Amygdala (tissue), 56 donors: ENCODE measurements around the gene UGT1A7.

ENCODE experiments used
- DNase-seq, 56 donors: peaks; one replicate each; lab custom pipeline; 2025; lab: John Stamatoyannopoulos, UW

UGT1A7 gene

GRCh38 chr2:233758141-233758540, 76.4 kb downstream of the UGT1A7 start:
- no peak for DNase-seq

- DNase-seq, result no peak
Observed at GRCh38 chr2:233758849-233759248, 77.1 kb downstream of the UGT1A7 start.

DNA sequence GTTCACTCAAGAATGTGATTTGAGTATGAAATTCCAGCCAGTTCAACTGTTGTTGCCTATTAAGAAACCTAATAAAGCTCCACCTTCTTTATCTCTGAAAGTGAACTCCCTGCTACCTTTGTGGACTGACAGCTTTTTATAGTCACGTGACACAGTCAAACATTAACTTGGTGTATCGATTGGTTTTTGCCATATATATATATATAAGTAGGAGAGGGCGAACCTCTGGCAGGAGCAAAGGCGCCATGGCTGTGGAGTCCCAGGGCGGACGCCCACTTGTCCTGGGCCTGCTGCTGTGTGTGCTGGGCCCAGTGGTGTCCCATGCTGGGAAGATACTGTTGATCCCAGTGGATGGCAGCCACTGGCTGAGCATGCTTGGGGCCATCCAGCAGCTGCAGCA, 78.3 kb downstream of the UGT1A7 start, which contains the start of gene UGT1A1:
TSS of gene UGT1A1 (plus strand) at position 228 of the 400 bp plus-strand sequence. CDS start at position 246, 18 bp downstream.
- DNase-seq, result no peak

DNA sequence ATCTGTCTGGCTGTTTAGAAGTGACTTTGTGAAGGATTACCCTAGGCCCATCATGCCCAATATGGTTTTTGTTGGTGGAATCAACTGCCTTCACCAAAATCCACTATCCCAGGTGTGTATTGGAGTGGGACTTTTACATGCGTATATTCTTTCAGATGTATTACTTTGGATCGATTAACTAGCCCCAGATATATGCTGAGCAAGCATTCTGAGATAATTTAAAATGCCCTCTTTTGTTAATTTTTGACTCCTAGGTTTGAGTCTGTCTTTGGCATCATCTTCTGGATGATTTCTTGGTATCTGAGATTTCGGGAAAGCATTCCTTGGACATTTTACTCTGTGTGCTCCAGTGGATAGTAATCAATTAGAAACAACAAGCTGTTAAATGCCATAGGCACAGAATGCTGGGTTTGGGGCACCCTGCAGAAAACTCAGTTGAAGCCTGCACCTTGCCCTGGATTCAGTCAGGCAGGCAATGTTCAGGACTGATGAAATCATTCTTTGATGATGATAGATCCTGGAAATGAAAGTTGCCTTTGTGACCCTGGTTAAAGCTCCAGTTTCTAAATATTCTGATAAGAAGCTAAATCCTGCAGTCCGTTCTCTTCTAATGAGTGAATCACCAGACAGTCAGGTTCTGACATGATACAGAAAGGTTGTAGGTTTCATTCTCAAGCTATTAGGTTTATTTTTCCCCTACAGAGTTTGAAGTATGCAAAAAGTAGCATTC, 79.5 kb downstream of the UGT1A7 start:
- no peak for DNase-seq

- no peak for DNase-seq
Observed at GRCh38 chr2:233764264-233764663, 82.6 kb downstream of the UGT1A7 start.

GRCh38 chr2:233764761-233765160, 83.1 kb downstream of the UGT1A7 start:
- DNase-seq, result no peak

GRCh38 chr2:233766416-233766815, 84.7 kb downstream of the UGT1A7 start:
- no peak for DNase-seq

DNA sequence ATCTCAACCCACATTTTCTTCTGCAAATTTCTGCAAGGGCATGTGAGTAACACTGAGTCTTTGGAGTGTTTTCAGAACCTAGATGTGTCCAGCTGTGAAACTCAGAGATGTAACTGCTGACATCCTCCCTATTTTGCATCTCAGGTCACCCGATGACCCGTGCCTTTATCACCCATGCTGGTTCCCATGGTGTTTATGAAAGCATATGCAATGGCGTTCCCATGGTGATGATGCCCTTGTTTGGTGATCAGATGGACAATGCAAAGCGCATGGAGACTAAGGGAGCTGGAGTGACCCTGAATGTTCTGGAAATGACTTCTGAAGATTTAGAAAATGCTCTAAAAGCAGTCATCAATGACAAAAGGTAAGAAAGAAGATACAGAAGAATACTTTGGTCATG, 86.4 kb downstream of the UGT1A7 start:
- no peak for DNase-seq

- DNase-seq, result no peak
Observed at GRCh38 chr2:233769260-233769659, 87.6 kb downstream of the UGT1A7 start.

GRCh38 chr2:233772153-233772552, 90.5 kb downstream of the UGT1A7 start:
- no peak for DNase-seq

DNA sequence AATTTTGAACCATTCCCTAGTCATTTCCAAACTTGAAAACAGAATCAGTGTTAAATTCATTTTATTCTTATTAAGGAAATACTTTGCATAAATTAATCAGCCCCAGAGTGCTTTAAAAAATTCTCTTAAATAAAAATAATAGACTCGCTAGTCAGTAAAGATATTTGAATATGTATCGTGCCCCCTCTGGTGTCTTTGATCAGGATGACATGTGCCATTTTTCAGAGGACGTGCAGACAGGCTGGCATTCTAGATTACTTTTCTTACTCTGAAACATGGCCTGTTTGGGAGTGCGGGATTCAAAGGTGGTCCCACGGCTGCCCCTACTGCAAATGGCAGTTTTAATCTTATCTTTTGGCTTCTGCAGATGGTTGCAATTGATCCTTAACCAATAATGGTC, 90.9 kb downstream of the UGT1A7 start:
- DNase-seq, result no peak

GRCh38 chr2:233773854-233774253, 92.2 kb downstream of the UGT1A7 start:
- no peak for DNase-seq

GRCh38 chr2:233775414-233775813, 93.7 kb downstream of the UGT1A7 start:
- DNase-seq, result no peak

DNA sequence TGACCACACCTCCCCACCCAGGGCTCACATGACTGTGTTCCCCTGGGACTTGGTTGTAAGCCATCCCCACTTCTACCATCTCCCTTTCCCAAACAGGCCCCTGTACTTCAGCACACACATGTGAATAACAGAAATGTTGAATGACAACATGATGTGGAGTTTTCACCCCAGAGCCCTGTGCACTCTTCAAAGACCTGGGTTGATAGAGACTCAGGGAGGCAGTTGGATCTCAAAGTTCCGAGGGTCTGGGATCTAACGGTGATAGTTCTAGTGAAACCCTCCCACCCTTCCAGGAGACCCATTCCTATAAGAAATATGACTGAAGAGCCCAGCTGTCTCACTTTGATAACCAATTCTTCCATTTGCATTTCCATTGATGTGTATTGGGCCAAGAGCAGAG, 96.3 kb downstream of the UGT1A7 start, which contains the start of gene MROH2A:
TSS of gene MROH2A (plus strand) at position 301 of the 400 bp plus-strand sequence. CDS start 1,029 bp downstream, outside the sequence.
- no peak for DNase-seq

DNA sequence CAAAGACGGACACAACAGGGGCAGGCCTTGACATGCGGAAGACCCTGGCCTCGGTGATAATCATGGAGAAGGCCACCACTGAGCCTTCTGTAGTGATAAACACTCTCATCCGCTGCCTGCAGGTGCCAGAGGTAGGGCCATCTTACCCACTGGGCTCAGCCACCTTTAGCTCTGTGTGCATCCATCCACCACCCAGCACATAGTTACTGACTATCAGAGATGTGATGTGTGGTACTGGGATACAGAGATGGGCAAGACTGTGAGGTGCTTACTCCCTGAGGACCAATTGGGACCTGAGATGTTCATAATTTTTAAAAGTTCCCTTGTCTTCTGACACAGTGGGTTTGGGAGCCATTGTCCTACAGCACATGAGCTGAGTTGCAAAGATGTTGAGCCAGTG, 98.0 kb downstream of the UGT1A7 start:
- DNase-seq, result no peak

GRCh38 chr2:233780771-233781170, 99.1 kb downstream of the UGT1A7 start:
- no peak for DNase-seq

- no peak for DNase-seq
Observed at GRCh38 chr2:233789554-233789953, 107.9 kb downstream of the UGT1A7 start.

DNA sequence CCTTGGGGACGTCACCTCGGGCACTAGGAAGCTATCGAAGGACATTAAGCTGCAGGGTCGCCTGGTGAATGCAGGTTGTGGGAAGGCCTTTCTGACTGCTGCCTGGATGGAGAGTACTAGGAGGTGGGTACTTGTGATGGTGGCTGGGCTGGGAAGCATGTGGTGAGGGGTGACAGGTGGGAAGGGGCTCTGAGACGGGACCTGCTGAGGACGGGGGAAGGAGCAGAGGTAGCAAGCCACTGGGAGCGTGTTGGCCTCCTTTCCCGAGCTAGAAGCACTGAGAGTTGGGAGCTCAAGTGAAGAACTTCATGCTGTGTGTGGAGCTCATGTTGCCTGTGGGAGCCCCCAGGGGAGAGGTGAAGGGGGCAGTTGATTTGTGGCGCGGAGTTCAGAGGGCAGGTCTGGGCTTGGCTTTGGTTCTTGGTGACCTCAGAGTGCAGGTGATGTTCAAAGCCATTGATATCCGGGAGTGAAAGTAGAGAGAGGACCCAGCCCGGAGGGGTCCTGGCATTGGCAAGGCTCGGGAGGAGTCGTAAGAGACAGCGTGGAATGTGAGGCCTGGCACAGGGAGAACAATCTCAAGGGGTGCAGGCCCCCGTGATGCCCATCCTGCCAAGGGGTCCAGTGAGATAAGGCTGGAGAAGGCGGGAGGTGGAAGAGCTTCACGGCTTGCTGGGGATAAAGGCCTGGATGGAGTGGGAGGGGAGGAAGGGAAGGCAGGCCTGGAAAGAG, 109.6 kb downstream of the UGT1A7 start:
- no peak for DNase-seq

DNA sequence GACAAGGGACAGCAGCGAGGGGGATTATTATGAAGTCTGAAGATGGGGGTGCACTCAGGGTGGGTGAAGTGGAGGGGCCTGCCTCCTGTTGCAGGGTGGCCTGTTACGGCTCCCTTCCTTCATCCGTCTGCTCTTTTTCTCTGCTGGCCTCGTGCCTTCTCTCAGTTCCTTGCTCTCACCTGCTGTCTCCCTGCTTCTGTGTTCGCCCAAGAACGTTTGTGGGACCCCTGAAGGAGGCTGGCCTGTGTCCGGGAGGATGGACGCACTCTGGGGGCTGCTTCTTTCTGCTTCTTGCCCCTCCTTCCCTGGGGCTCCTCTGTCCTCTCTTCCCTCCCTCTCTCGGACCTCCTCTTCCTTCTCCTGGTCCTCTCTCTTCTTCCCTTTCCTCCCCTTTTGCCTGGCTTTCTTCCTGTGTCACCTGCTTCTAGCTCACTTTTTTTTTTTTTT, 110.2 kb downstream of the UGT1A7 start:
- DNase-seq, result no peak

GRCh38 chr2:233792720-233793119, 111.0 kb downstream of the UGT1A7 start:
- no peak for DNase-seq

DNA sequence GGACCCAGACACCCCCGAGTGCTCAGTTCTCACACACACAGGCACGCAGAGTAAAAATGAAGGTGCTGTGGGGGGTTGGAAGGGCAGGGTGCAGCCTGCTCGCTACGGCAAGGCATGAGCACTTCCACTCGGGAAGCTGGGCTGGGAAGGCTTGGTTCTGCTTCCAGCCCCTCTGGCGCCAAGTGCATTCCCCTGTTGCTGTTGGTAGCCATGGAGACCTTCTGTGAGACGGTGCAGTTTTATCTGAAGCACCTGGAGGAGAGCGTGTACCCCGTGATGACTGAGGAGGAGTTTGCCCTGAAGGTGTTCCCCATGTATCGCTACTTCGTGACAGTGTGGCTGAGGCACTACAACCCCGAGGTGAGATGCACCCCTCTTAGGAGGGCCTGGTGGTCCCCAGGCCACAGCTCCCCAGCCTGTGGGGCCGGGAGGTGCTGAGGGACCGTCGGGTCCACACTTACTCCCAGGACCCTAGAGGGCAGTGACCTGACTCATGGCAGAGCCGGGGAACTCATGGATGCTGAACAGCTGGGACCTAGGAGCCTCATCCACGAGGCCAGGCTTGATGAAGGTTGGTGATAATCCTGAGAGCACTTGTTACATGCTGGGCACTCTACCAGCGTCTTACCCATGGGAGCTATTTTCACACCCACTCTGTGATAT, 111.9 kb downstream of the UGT1A7 start:
- DNase-seq, result no peak
